ENCODE data around the gene NIFK.

DNA sequence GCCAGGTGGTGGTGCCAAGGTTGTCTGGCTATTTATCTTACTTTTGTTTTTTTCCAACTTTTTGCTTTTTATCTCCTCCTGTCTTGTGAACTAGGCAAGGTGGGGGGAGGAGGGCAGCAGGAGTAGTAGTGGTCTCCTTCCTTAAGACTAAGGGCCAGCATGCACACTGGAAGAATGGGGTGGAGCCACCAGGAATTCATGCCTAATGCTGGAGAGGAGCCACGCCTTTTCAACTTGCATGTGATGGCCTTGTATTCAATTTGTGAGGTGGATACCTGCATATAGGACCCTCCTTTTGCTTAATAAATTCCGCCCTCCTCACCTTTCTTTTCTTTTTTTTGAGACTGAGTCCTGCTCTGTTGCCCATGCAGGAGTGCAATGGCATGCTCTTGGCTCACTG is 49.8 kb downstream of the NIFK start:
- TF ChIP-seq, protein P1, sequence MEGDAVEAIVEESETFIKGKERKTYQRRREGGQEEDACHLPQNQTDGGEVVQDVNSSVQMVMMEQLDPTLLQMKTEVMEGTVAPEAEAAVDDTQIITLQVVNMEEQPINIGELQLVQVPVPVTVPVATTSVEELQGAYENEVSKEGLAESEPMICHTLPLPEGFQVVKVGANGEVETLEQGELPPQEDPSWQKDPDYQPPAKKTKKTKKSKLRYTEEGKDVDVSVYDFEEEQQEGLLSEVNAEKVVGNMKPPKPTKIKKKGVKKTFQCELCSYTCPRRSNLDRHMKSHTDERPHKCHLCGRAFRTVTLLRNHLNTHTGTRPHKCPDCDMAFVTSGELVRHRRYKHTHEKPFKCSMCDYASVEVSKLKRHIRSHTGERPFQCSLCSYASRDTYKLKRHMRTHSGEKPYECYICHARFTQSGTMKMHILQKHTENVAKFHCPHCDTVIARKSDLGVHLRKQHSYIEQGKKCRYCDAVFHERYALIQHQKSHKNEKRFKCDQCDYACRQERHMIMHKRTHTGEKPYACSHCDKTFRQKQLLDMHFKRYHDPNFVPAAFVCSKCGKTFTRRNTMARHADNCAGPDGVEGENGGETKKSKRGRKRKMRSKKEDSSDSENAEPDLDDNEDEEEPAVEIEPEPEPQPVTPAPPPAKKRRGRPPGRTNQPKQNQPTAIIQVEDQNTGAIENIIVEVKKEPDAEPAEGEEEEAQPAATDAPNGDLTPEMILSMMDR (IDR thresholded peaks at IDR 0.05), result no peak
- TF ChIP-seq POLR2A (IDR thresholded peaks at IDR 0.05), result no peak

Measured in uterus (tissue), 2 donors.